ENCODE data around the gene KIAA1671. TPM values are rescaled to one million over a fixed set of nuclear protein-coding genes. Genes with fewer than 3 reads are reported as not detected.

KIAA1671 gene
- total and polyA plus RNA-seq, 2 of the 4 experiments (the other 2 are of a cell fraction), result 0.02 TPM; not detected in 1

GRCh38 chr22:25182131-25183110 lies 229.9 kb downstream of the KIAA1671 start:
- ATAC-seq (ENCODE audit: low read depth), result no peak
- H4K20me1 ChIP-seq (ENCODE audit: insufficient read depth, low read length), result no peaks in the 10 kb centered on the region
- WGBS, 2 experiments (ENCODE audit: extremely low coverage in 2 of 2, insufficient read length in 1 of 2), result 74% methylated on average over 6 of the region's 10 CpGs; no CpG with 5 or more reads in 1 of the 2 experiments
- H3K18ac ChIP-seq (ENCODE audit: low read depth, low read length), result no peak overlapping the region
- intact Hi-C loops (cut with micrococcal nuclease), result no loop called here
- BruUV-seq (replicated peaks), result no TSS peak
- H2BK20ac ChIP-seq (ENCODE audit: low read depth, low read length), result no peak overlapping the region
- peaks cover 6% of the 10 kb centered on the region for H3K9me3 ChIP-seq (ENCODE audit: control insufficient read depth, insufficient read depth, low read length)
- H3K4me3 ChIP-seq (ENCODE audit: insufficient read depth, low read depth, low read length), result no peak overlapping the region
- dilution Hi-C loops (cut with HindIII; ENCODE audit: low sequenced_read_pairs, unreplicated experiment), result no loop called here
- H3K4me2 ChIP-seq (ENCODE audit: low read depth, low read length), result no peak overlapping the region
- no peak overlapping the region for H3K9ac ChIP-seq (ENCODE audit: low read depth, low read length)
- H2AK9ac ChIP-seq (replicated peaks; ENCODE audit: low read depth, low read length, poor library complexity), result no peak overlapping the region
- no peak overlapping the region for H2BK5ac ChIP-seq (ENCODE audit: low read depth, low read length, poor library complexity, severe bottlenecking)
- H4K5ac ChIP-seq (ENCODE audit: low read depth, low read length), result no peak overlapping the region
- no peak for DNase-seq
- no peaks in the 10 kb centered on the region for H3K9me1 ChIP-seq (ENCODE audit: insufficient read depth, low read length)
- no peaks in the 10 kb centered on the region for H3K4me1 ChIP-seq (ENCODE audit: control insufficient read depth, insufficient read depth, low read length)
- TF ChIP-seq MXI1 (IDR thresholded peaks at IDR 0.05; ENCODE audit: borderline replicate concordance, low read depth, low read length) (no peak), CTCF (conservative IDR thresholded peaks at IDR 0.05; ENCODE audit: low read depth, low read length) (no peak), RCOR1 (IDR thresholded peaks at IDR 0.05; ENCODE audit: insufficient replicate concordance, low read length) (no peak), MAFK (IDR thresholded peaks at IDR 0.05; ENCODE audit: low read depth, low read length) (no peak), SMC3 (IDR thresholded peaks at IDR 0.05; ENCODE audit: low read depth, low read length) (no peak), ELK1 (IDR thresholded peaks at IDR 0.05; ENCODE audit: borderline replicate concordance, low read depth, low read length) (no peak), RAD21 (IDR thresholded peaks at IDR 0.05; ENCODE audit: low read length) (no peak), FOS (IDR thresholded peaks at IDR 0.05; ENCODE audit: low read depth, low read length) (no peak), USF2 (IDR thresholded peaks at IDR 0.05; ENCODE audit: low read depth, low read length) (no peak), BHLHE40 (IDR thresholded peaks at IDR 0.05; ENCODE audit: low read depth, low read length) (no peak), CHD1 (IDR thresholded peaks at IDR 0.05; ENCODE audit: low read depth, low read length) (no peak), MAZ (IDR thresholded peaks at IDR 0.05; ENCODE audit: borderline replicate concordance, low read depth, low read length) (no peak), POLR2A (IDR thresholded peaks at IDR 0.05; ENCODE audit: low read depth, low read length) (no peak), NFE2L2 (IDR thresholded peaks at IDR 0.05; ENCODE audit: low read depth, low read length) (no peak), CEBPB (IDR thresholded peaks at IDR 0.05; ENCODE audit: low read depth, low read length) (no peak)
- peaks cover 2% of the 10 kb centered on the region; the same call in 1 of the 2 replicates for H3K27me3 ChIP-seq (ENCODE audit: control insufficient read depth, insufficient read depth, low read length)
- no peak overlapping the region for H3K14ac ChIP-seq (replicated peaks; ENCODE audit: low read depth, low read length)
- H3K23ac ChIP-seq (ENCODE audit: low read depth, low read length), result no peak overlapping the region
- ChIA-PET CTCF (no interaction called here), POLR2A (ENCODE audit: unreplicated experiment) (no interaction called here)
- in situ Hi-C loops (cut with MboI; ENCODE audit: low sequenced_read_pairs), result no loop called here
- H3K79me1 ChIP-seq (ENCODE audit: low read depth in 1 of 2, low read length in 2 of 2), result no peaks in the 10 kb centered on the region
- H4K91ac ChIP-seq (ENCODE audit: insufficient read depth, low read depth, low read length), result no peak overlapping the region
- H3K36me3 ChIP-seq (ENCODE audit: control insufficient read depth, insufficient read depth, low read length), result no peaks in the 10 kb centered on the region
- H2AK5ac ChIP-seq (ENCODE audit: low read depth, low read length), result no peak overlapping the region
- no peak overlapping the region for H3K27ac ChIP-seq (ENCODE audit: insufficient read depth, low read length)
- no peak overlapping the region for H3K56ac ChIP-seq (ENCODE audit: extremely low read depth, insufficient read depth, low read length)
- no peak overlapping the region for H2AFZ ChIP-seq (replicated peaks; ENCODE audit: low read length, poor library complexity)
- H4K8ac ChIP-seq (ENCODE audit: low read depth in 2 of 2, low read length in 2 of 2), result no peak overlapping the region
- no peak overlapping the region for H2BK15ac ChIP-seq (ENCODE audit: low read depth, low read length)
- no peak overlapping the region for H2BK120ac ChIP-seq (ENCODE audit: low read depth, low read length)
- no peak overlapping the region for H3K4ac ChIP-seq (ENCODE audit: low read depth, low read length)
